SK-N-SH (cell line): ENCODE results near the gene SLC35D3. TPM values are rescaled to one million over a fixed set of nuclear protein-coding genes. Genes with fewer than 3 reads are reported as not detected.

ENCODE experiments used
- CTCF ChIA-PET: fragments of 300-600, 350-600 bp; formaldehyde crosslinking; extraction: SDS; loops from one replicate; lab custom pipeline; 2021; lab: Yijun Ruan, JAX
- POLR2A ChIA-PET: fragments of 350-600 bp; sonication (Branson Sonifier 250); formaldehyde crosslinking; extraction: SDS; loops from one replicate; lab custom pipeline; 2020; ENCODE audit warnings: antibody characterized with exemption, inconsistent platforms; lab: Yijun Ruan, JAX
- DNase-seq: peaks from one replicate; pipeline ENCODE4 v3.0.0; 2012
- H2AFZ ChIP-seq: fragments of 200-600 bp; sonication (generic); 2 replicates; pipeline ENCODE4 v1.8.1; 2016; ENCODE audit warnings: antibody characterized with exemption, mild to moderate bottlenecking, low read depth
- H3F3A ChIP-seq: fragments of 200-600 bp; sonication (generic); replicated peaks from 2 replicates; pipeline ENCODE3; 2016; ENCODE audit warnings: antibody characterized with exemption, mild to moderate bottlenecking; ENCODE audit not compliant: insufficient read depth
- H3K27ac ChIP-seq, 2 experiments: fragments of 200-500 bp in 1 of 2; fragments of 200-600 bp in 1 of 2; sonication (Bioruptor generic) in 1 of 2; sonication (generic), shearing (Covaris generic) in 1 of 2; 2 replicates each; pipeline versions ENCODE4 v1.5.1 to v1.6.1; 2014 to 2016; ENCODE audit warnings: low read depth in 2 of 2, inconsistent platforms in 1 of 2, low read length in 1 of 2, mild to moderate bottlenecking in 1 of 2, mixed read lengths in 1 of 2
- H3K27me3 ChIP-seq: fragments of 200-600 bp; sonication (generic), shearing (Covaris generic); 2 replicates; pipeline ENCODE4 v1.6.1; 2016; ENCODE audit warnings: mixed run types; ENCODE audit not compliant: insufficient read depth
- H3K36me3 ChIP-seq, 2 experiments: fragments of 200-500 bp in 1 of 2; fragments of 200-600 bp in 1 of 2; sonication (Bioruptor generic) in 1 of 2; sonication (generic) in 1 of 2; replicated peaks in 1 of 2; 2 replicates each; pipeline versions ENCODE3 to v1.5.1; 2014 to 2016; ENCODE audit warnings: low read length in 1 of 2, mild to moderate bottlenecking in 1 of 2; ENCODE audit not compliant: insufficient read depth in 2 of 2, control insufficient read depth in 1 of 2
- H3K4me1 ChIP-seq, 2 experiments: fragments of 200-500 bp in 1 of 2; fragments of 200-600 bp in 1 of 2; sonication (Bioruptor generic) in 1 of 2; sonication (generic), shearing (Covaris generic) in 1 of 2; 2 replicates each; pipeline versions ENCODE4 v1.5.1 to v1.6.1; 2014 to 2016; ENCODE audit warnings: low read depth in 1 of 2, low read length in 1 of 2, mixed run types in 1 of 2; ENCODE audit not compliant: insufficient read depth in 2 of 2, control insufficient read depth in 1 of 2
- H3K4me2 ChIP-seq: fragments of 200-600 bp; sonication (generic), shearing (Covaris generic); 2 replicates; pipeline ENCODE4 v1.6.1; 2017; ENCODE audit warnings: mixed run types
- H3K4me3 ChIP-seq, 2 experiments: fragments of 200-500 bp in 1 of 2; fragments of 200-600 bp in 1 of 2; sonication (Bioruptor generic) in 1 of 2; sonication (generic), shearing (Covaris generic) in 1 of 2; 2 replicates each; pipeline versions ENCODE4 v1.5.1 to v1.8.1; 2014 to 2016; ENCODE audit warnings: low read depth in 2 of 2, inconsistent platforms in 1 of 2, low read length in 1 of 2, mild to moderate bottlenecking in 1 of 2, mixed read lengths in 1 of 2, moderate library complexity in 1 of 2
- H3K79me2 ChIP-seq: fragments of 200-600 bp; sonication (generic); 2 replicates; pipeline ENCODE4 v1.8.1; 2017; ENCODE audit warnings: mild to moderate bottlenecking; ENCODE audit not compliant: insufficient read depth
- H3K9ac ChIP-seq: fragments of 200-600 bp; sonication (generic); 2 replicates; pipeline ENCODE4 v1.6.1; 2017; ENCODE audit warnings: mixed run types
- H3K9me2 ChIP-seq: fragments of 200-600 bp; sonication (generic); 2 replicates; pipeline ENCODE4 v1.6.1; 2017; ENCODE audit warnings: mixed run types
- H3K9me3 ChIP-seq: fragments of 200-600 bp; sonication (generic); 2 replicates; pipeline ENCODE4 v1.6.1; 2017; ENCODE audit warnings: mixed run types, mild to moderate bottlenecking, moderate library complexity
- H4K20me1 ChIP-seq: fragments of 200-600 bp; sonication (generic); 2 replicates; pipeline ENCODE4 v1.6.1; 2017; ENCODE audit warnings: mild to moderate bottlenecking, mixed run types; ENCODE audit not compliant: insufficient read depth
- CHD2 ChIP-seq: fragments of 150-350 bp; IDR thresholded peaks from 2 replicates; pipeline ENCODE4 v1.6.1; 2018; ENCODE audit warnings: low read length; ENCODE audit not compliant: partially characterized antibody
- ELF1 ChIP-seq: IDR thresholded peaks from 2 replicates; pipeline ENCODE4 v1.4.0; 2012
- IRF3 ChIP-seq: fragments of 150-350 bp; IDR thresholded peaks from 2 replicates; pipeline ENCODE4 v1.6.1; 2016; ENCODE audit warnings: mild to moderate bottlenecking, low read depth, low read length
- JUND ChIP-seq: IDR thresholded peaks from 2 replicates; pipeline ENCODE4 v1.4.0; 2012
- MXI1 ChIP-seq: IDR thresholded peaks from 2 replicates; pipeline ENCODE4 v1.6.1; 2012; ENCODE audit warnings: mild to moderate bottlenecking, low read depth, low read length, improper control_type of control experiment
- NFIC ChIP-seq: IDR thresholded peaks from 2 replicates; pipeline ENCODE4 v1.4.0; 2012; ENCODE audit warnings: borderline replicate concordance
- PBX3 ChIP-seq: IDR thresholded peaks from 2 replicates; pipeline ENCODE4; 2012
- POLR2AphosphoS5 ChIP-seq: IDR thresholded peaks from 2 replicates; pipeline ENCODE4 v1.6.1; 2012; ENCODE audit warnings: low read depth, low read length
- RAD21 ChIP-seq: IDR thresholded peaks from 2 replicates; pipeline ENCODE4 v1.6.1; 2012; ENCODE audit warnings: mild to moderate bottlenecking, low read length
- RCOR1 ChIP-seq: fragments of 150-350 bp; IDR thresholded peaks from 2 replicates; pipeline ENCODE4 v1.6.1; 2017; ENCODE audit warnings: antibody characterized with exemption, low read length
- RXRA ChIP-seq: IDR thresholded peaks from 2 replicates; pipeline ENCODE4 v1.4.0; 2012; ENCODE audit warnings: low read depth, mild to moderate bottlenecking, borderline replicate concordance
- SIN3A ChIP-seq: IDR thresholded peaks from 2 replicates; pipeline ENCODE4 v1.6.1; 2012; ENCODE audit warnings: low read depth, mild to moderate bottlenecking, low read length, moderate library complexity, borderline replicate concordance
- SMC3 ChIP-seq: IDR thresholded peaks from 2 replicates; pipeline ENCODE4 v1.6.1; 2012; ENCODE audit warnings: low read depth, low read length, improper control_type of control experiment
- WGBS: methylation state at CpG from one replicate; pipeline ENCODE4 v1.1.6; 2017; ENCODE audit warnings: low lambda C conversion rate; 5-methylcytosine and 5-hydroxymethylcytosine counted together
- polyA plus RNA-seq, 3 experiments: library from polyadenylated mRNA; depleted of rRNA; stranded (reverse); fragments of >200 nt; gene quantifications; 2 replicates each; pipeline ENCODE4 v1.2.3, GENCODE V29; 2012
- TF ChIP-seq, protein P1 (sequence below): fragments of 150-350 bp; IDR thresholded peaks from 2 replicates; pipeline ENCODE4 v1.6.1; 2017; ENCODE audit warnings: antibody characterized with exemption, low read length, low read depth, borderline replicate concordance

Gene SLC35D3
- polyA plus RNA-seq, 1 of the 3 experiments (the other 2 are of a cell fraction) = 0.05 TPM

- H3K9me2 ChIP-seq = no peaks in the 10 kb centered on the region
- no peaks in the 10 kb centered on the region for H3K9me3 ChIP-seq
- ChIA-PET POLR2A (no interaction called here), CTCF (no interaction called here)
- H3K4me1 ChIP-seq = no peaks in the 10 kb centered on the region
- no peak overlapping the region for H3K4me3 ChIP-seq
- H3K4me2 ChIP-seq = no peak overlapping the region
- TF ChIP-seq MXI1 (no peak), PBX3 (no peak), RXRA (no peak), CHD2 (no peak), RCOR1 (no peak), NFIC (no peak), JUND (no peak), ELF1 (no peak), SIN3A (no peak)
- TF ChIP-seq, protein P1, sequence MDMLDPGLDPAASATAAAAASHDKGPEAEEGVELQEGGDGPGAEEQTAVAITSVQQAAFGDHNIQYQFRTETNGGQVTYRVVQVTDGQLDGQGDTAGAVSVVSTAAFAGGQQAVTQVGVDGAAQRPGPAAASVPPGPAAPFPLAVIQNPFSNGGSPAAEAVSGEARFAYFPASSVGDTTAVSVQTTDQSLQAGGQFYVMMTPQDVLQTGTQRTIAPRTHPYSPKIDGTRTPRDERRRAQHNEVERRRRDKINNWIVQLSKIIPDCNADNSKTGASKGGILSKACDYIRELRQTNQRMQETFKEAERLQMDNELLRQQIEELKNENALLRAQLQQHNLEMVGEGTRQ = no peak
- no peak for DNase-seq
- H3K27ac ChIP-seq = no peak overlapping the region
- 94% methylated on average over 4 of the region's 4 CpGs for WGBS
- H3K27me3 ChIP-seq = no peaks in the 10 kb centered on the region
- no peaks in the 10 kb centered on the region for H3F3A ChIP-seq
- H3K9ac ChIP-seq = no peak overlapping the region
- no peaks in the 10 kb centered on the region for H4K20me1 ChIP-seq
- H3K36me3 ChIP-seq = no peaks in the 10 kb centered on the region
- H2AFZ ChIP-seq = no peak overlapping the region
- no peaks in the 10 kb centered on the region for H3K79me2 ChIP-seq
Measured at GRCh38 chr6:136880748-136881460, 41.2 kb upstream of the SLC35D3 start.

DNA sequence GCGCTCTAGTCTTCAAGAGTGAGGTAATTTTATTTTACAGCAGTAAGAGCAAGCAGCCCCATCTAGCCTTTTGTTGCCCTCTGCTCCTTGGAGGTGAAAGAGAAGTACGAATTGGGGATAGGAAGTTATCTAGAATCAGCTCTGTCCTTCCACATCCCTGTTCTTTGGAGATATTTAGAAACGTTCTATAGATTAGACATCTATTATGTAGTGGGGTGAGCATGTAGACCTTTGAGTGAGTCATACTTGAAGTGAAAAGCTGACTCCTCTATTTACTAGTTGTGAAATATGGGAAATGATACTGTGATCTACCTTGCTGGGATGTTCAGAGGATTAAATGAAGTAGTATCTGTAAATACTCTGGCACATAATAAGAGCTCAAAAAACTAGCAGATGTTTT is 36.0 kb upstream of the SLC35D3 start:
- CTCF ChIA-PET = interaction anchor here (1.2 to 2.0 kb wide), 2 partner anchors 19 to 21 kb away, joined by 4 to 5 read pairs; no protein-coding TSS in a partner anchor
- Histone ChIP-seq H3K27ac (no peak overlapping the region; a peak in 1 of 4 replicates), H3K9me2 (no peaks in the 10 kb centered on the region), H3F3A (no peaks in the 10 kb centered on the region), H3K36me3 (no peaks in the 10 kb centered on the region), H3K4me3 (no peak overlapping the region), H4K20me1 (no peaks in the 10 kb centered on the region), H3K4me1 (peaks cover 6 to 14% of the 10 kb centered on the region in 2 experiments; a peak in 3 of 4 replicates), H3K9me3 (no peaks in the 10 kb centered on the region), H3K27me3 (no peaks in the 10 kb centered on the region), H3K79me2 (no peaks in the 10 kb centered on the region), H3K9ac (no peak overlapping the region), H2AFZ (no peak overlapping the region), H3K4me2 (no peak overlapping the region)
- no peak for DNase-seq
- 82% methylated on average over 3 of the region's 3 CpGs for WGBS
- POLR2A ChIA-PET = interaction anchor here (1.6 kb wide), 1 partner anchor 103 kb away, joined by 4 read pairs; no protein-coding TSS in a partner anchor
- TF ChIP-seq CHD2 (no peak), SMC3 (no peak), IRF3 (no peak), POLR2AphosphoS5 (no peak), RAD21 (no peak)
- TF ChIP-seq, protein P1 = no peak
